Activated CD4-positive, alpha-beta memory T cell treated with anti-CD3 and anti-CD28 coated beads, Interleukin-2, amount 10 ng/mL, durations not matched to agents 7 days and 5 days (primary cell): ENCODE measurements around the gene ZNF396. TPM values are rescaled to one million over a fixed set of nuclear protein-coding genes. Genes with fewer than 3 reads are reported as not detected.

ENCODE experiments used
- CTCF ChIA-PET: fragments of 350-600 bp; sonication (Branson Sonifier 250); formaldehyde crosslinking; loops from one replicate; lab custom pipeline; 2021; ENCODE audit warnings: antibody characterized with exemption, inconsistent platforms; lab: Charles Lee
- POLR2A ChIA-PET: fragments of 350-600 bp; sonication (Branson Sonifier 250); formaldehyde crosslinking; loops from one replicate; lab custom pipeline; 2021; ENCODE audit warnings: antibody characterized with exemption; lab: Charles Lee
- DNase-seq: peaks from one replicate; pipeline ENCODE4 v3.0.0-alpha.2; 2020
- H3K27ac Mint-ChIP-seq: one replicate; pipeline ENCODE4 v1.8.0; 2021; ENCODE audit warnings: mild to moderate bottlenecking, mixed read lengths
- H3K27me3 Mint-ChIP-seq: one replicate; pipeline ENCODE4 v1.8.0; 2021; ENCODE audit warnings: mixed read lengths
- H3K36me3 Mint-ChIP-seq: one replicate; pipeline ENCODE4 v1.8.0; 2021; ENCODE audit warnings: low read depth, mixed read lengths
- H3K4me1 Mint-ChIP-seq: one replicate; pipeline ENCODE4 v1.8.0; 2021; ENCODE audit warnings: mixed read lengths
- H3K4me3 Mint-ChIP-seq: one replicate; pipeline ENCODE4 v1.8.0; 2021; ENCODE audit warnings: mild to moderate bottlenecking, mixed read lengths
- H3K9me3 Mint-ChIP-seq: one replicate; pipeline ENCODE4 v1.8.0; 2021; ENCODE audit warnings: mixed read lengths
- total RNA-seq, 2 experiments: library from RNA; stranded (reverse); gene quantifications; one replicate each; pipeline ENCODE4 v1.2.3, GENCODE V29; 2021

ZNF396 gene
- total RNA-seq, 2 experiments from 2014 or later = 0.95 to 1.7 TPM

- CTCF ChIA-PET = no interaction called here
- POLR2A ChIA-PET = no interaction called here
- H3K4me3 Mint-ChIP-seq = no peak overlapping the region
- no peaks in the 10 kb centered on the region for H3K4me1 Mint-ChIP-seq
- no peaks in the 10 kb centered on the region for H3K36me3 Mint-ChIP-seq
- no peak for DNase-seq
- peaks cover 2% of the 10 kb centered on the region for H3K9me3 Mint-ChIP-seq
- no peak overlapping the region for H3K27ac Mint-ChIP-seq
- no peaks in the 10 kb centered on the region for H3K27me3 Mint-ChIP-seq
Measured at GRCh38 chr18:35326695-35327387, 50.3 kb downstream of the ZNF396 start.

GRCh38 chr18:35324926-35325655 is 52.0 kb downstream of the ZNF396 start:
- Mint-ChIP-seq H3K27ac (no peak overlapping the region), H3K4me3 (no peak overlapping the region), H3K9me3 (peaks cover 2% of the 10 kb centered on the region), H3K4me1 (no peaks in the 10 kb centered on the region), H3K36me3 (no peaks in the 10 kb centered on the region), H3K27me3 (no peaks in the 10 kb centered on the region)
- CTCF ChIA-PET = no interaction called here
- no peak for DNase-seq
- POLR2A ChIA-PET = no interaction called here

GRCh38 chr18:35322486-35323458 is 54.4 kb downstream of the ZNF396 start:
- Mint-ChIP-seq H3K9me3 (peaks cover 5% of the 10 kb centered on the region), H3K4me1 (no peaks in the 10 kb centered on the region), H3K27ac (no peak overlapping the region), H3K27me3 (no peaks in the 10 kb centered on the region), H3K36me3 (no peaks in the 10 kb centered on the region), H3K4me3 (no peak overlapping the region)
- POLR2A ChIA-PET = no interaction called here
- DNase-seq = no peak
- CTCF ChIA-PET = interaction anchor here (1.4 kb wide), 1 partner anchor 91 kb away, joined by 3 read pairs; no protein-coding TSS in a partner anchor

Other genes starting within 250 kb of the ZNF396 start
- 10 to 100 TPM; 14.4 to 16.1 TPM for gene ZNF397, start 136.3 kb downstream of the ZNF396 start, total RNA-seq
- gene ZSCAN30, start 87.1 kb downstream of the ZNF396 start, total RNA-seq = 10 to 100 TPM; 14.6 to 19.2 TPM
- 10 to 100 TPM; 53.9 to 55.2 TPM for gene ZNF24, start 32.9 kb downstream of the ZNF396 start, total RNA-seq
- gene INO80C, start 120.6 kb upstream of the ZNF396 start, total RNA-seq = 10 to 100 TPM; 18.4 to 18.8 TPM
- gene GALNT1, start 204.4 kb upstream of the ZNF396 start, total RNA-seq = 10 to 100 TPM; 44.0 to 47.3 TPM